Measurements from ENCODE around the gene CCN5. TPM values are rescaled to one million over a fixed set of nuclear protein-coding genes. Genes with fewer than 3 reads are reported as not detected.

CCN5 gene
- polyA plus RNA-seq, 1 donor: 0.09 TPM

- H3K4me1 ChIP-seq (ENCODE audit: control insufficient read depth, insufficient read depth, low read length): no peaks in the 10 kb centered on the region
- H3K27ac ChIP-seq (ENCODE audit: low read length): no peak overlapping the region
- no peak overlapping the region for H3K4me3 ChIP-seq (ENCODE audit: low read length)
- no peak for DNase-seq
- H3K36me3 ChIP-seq (ENCODE audit: control insufficient read depth, insufficient read depth, low read length): peaks cover 6% of the 10 kb centered on the region
- H3K9me3 ChIP-seq (ENCODE audit: control insufficient read depth, low read depth, low read length): no peaks in the 10 kb centered on the region
- H3K27me3 ChIP-seq (ENCODE audit: control insufficient read depth, insufficient read depth, low read length): no peaks in the 10 kb centered on the region
- WGBS (ENCODE audit: insufficient coverage, low lambda C conversion rate): no CpG with 5 or more reads among the region's 11 CpGs
These were observed 55.5 kb downstream of the CCN5 start for GRCh38 chr20:44770484-44771171.

- WGBS (ENCODE audit: insufficient coverage, low lambda C conversion rate): no CpG with 5 or more reads among the region's 8 CpGs
- no peaks in the 10 kb centered on the region for H3K27me3 ChIP-seq (ENCODE audit: control insufficient read depth, insufficient read depth, low read length)
These were observed 56.0 kb downstream of the CCN5 start for GRCh38 chr20:44771172-44771535.

DNA sequence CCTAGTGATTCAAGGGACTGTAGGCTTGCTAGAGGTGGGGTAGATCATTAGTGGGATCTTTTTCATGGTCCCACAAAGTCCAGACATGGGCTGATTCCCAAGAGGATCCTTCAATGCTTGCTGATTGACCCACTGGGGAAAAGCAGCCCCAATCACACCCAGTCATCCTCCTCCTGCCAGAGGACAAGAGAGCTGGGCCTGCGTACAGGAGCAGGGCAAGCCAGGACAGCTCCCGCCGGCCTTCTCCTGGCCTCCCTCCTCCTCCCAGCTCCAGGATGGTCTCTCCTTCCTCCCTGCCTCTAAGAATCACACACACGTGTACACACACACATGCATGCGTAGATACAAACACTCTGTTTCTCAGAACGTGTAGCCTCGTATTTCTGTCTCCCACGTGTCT is 57.5 kb downstream of the CCN5 start:
- H3K27ac ChIP-seq (ENCODE audit: low read length): no peak overlapping the region
- no peaks in the 10 kb centered on the region for H3K9me3 ChIP-seq (ENCODE audit: control insufficient read depth, low read depth, low read length)
- no peaks in the 10 kb centered on the region for H3K27me3 ChIP-seq (ENCODE audit: control insufficient read depth, insufficient read depth, low read length)
- no CpG with 5 or more reads among the region's 8 CpGs for WGBS (ENCODE audit: insufficient coverage, low lambda C conversion rate)
- DNase-seq: no peak
- H3K4me1 ChIP-seq (ENCODE audit: control insufficient read depth, insufficient read depth, low read length): no peaks in the 10 kb centered on the region
- no peak overlapping the region for H3K4me3 ChIP-seq (ENCODE audit: low read length)
- peaks cover 6% of the 10 kb centered on the region for H3K36me3 ChIP-seq (ENCODE audit: control insufficient read depth, insufficient read depth, low read length)

More at GRCh38 chr20:44771172-44771535, 56.0 kb downstream of the CCN5 start:
- no peaks in the 10 kb centered on the region for H3K9me3 ChIP-seq (ENCODE audit: control insufficient read depth, low read depth, low read length)
- H3K4me1 ChIP-seq (ENCODE audit: control insufficient read depth, insufficient read depth, low read length): no peaks in the 10 kb centered on the region
- DNase-seq: no peak
- no peak overlapping the region for H3K4me3 ChIP-seq (ENCODE audit: low read length)
- peaks cover 6% of the 10 kb centered on the region for H3K36me3 ChIP-seq (ENCODE audit: control insufficient read depth, insufficient read depth, low read length)
- no peak overlapping the region for H3K27ac ChIP-seq (ENCODE audit: low read length)

DNA sequence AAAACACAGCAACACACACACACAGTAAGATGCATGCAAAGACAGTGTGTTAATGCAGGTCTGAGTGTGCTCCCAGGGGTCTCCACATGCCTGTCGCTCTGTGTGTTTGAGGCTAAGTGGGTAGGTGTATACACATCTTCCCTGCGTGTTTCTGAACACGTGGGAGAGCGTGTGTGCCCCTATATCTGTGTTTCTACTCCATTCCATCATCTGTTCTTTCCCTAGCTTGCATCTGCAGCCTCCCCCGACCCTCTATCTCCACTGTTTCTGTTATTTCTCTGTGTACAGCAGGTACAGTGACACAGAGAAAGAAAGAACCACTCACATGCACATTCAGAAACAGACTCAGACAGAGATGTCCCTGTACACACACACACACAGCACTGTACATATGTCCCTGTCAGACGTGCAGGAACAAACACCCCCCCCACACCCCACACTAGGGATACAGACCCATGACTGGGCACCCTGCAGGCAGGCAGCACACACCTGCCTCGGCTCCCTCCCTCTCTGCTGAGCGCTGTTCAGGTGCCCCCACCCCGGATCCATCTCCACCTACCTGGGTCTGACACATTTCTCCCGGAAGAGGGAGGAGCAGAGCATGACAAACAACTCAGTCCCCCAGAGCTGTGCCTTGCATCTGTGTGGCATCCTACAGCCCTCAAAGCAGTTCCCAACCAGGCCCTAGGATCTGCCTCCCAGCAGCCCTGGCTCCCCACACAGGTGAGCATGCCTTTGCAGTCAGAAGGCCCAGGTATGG is 58.1 kb downstream of the CCN5 start:
- Histone ChIP-seq H3K4me1 (ENCODE audit: control insufficient read depth, insufficient read depth, low read length) (no peaks in the 10 kb centered on the region), H3K27ac (ENCODE audit: low read length) (no peak overlapping the region), H3K36me3 (ENCODE audit: control insufficient read depth, insufficient read depth, low read length) (peaks cover 4% of the 10 kb centered on the region), H3K4me3 (ENCODE audit: low read length) (no peak overlapping the region), H3K27me3 (ENCODE audit: control insufficient read depth, insufficient read depth, low read length) (no peaks in the 10 kb centered on the region), H3K9me3 (ENCODE audit: control insufficient read depth, low read depth, low read length) (no peaks in the 10 kb centered on the region)
- WGBS (ENCODE audit: insufficient coverage, low lambda C conversion rate): 80% methylated on average over 1 of the region's 10 CpGs
- DNase-seq: no peak

DNA sequence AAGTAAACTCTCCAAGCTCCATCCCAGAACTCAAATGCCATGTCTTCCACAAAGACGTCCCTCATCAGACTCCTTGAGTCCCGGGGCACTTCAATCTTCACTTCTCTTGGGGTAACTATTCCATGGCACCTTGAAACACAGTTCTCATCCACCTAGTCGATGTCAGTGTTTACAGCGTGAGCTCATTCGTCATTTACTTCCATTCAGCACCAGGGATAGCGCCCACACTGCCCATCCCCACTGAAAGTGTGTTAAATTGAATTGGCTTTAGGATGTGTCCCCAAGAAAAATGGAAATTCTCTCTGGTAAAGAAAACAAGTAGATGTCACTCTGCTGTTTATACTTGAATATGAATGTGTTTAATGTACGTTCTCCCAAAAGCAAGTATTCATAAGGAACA is 61.8 kb downstream of the CCN5 start:
- Histone ChIP-seq H3K27ac (ENCODE audit: low read length) (no peak overlapping the region), H3K36me3 (ENCODE audit: control insufficient read depth, insufficient read depth, low read length) (no peaks in the 10 kb centered on the region), H3K27me3 (ENCODE audit: control insufficient read depth, insufficient read depth, low read length) (no peaks in the 10 kb centered on the region), H3K4me3 (ENCODE audit: low read length) (no peak overlapping the region), H3K4me1 (ENCODE audit: control insufficient read depth, insufficient read depth, low read length) (no peaks in the 10 kb centered on the region), H3K9me3 (ENCODE audit: control insufficient read depth, low read depth, low read length) (no peaks in the 10 kb centered on the region)
- DNase-seq: no peak
- no CpG with 5 or more reads among the region's 7 CpGs for WGBS (ENCODE audit: insufficient coverage, low lambda C conversion rate)

Other genes starting within 250 kb of the CCN5 start
- gene TTPAL, start 239.5 kb upstream of the CCN5 start, polyA plus RNA-seq: 10.0 TPM
- 69.2 TPM for gene SERINC3, start 193.3 kb upstream of the CCN5 start, polyA plus RNA-seq
- 46.5 TPM for gene PKIG, start 132.8 kb upstream of the CCN5 start, polyA plus RNA-seq
- gene ADA, start 63.7 kb upstream of the CCN5 start, polyA plus RNA-seq: 7.3 TPM
- gene KCNK15, start 30.5 kb downstream of the CCN5 start, polyA plus RNA-seq: 0.21 TPM
- 4.1 TPM for gene RIMS4, start 95.2 kb downstream of the CCN5 start, polyA plus RNA-seq
- 152 TPM for gene YWHAB, start 170.3 kb downstream of the CCN5 start, polyA plus RNA-seq
- gene PABPC1L, start 194.7 kb downstream of the CCN5 start, polyA plus RNA-seq: 27.4 TPM
- 21.8 TPM for gene TOMM34, start 245.0 kb downstream of the CCN5 start, polyA plus RNA-seq

Measured in large intestine (tissue), 3 donors.